Upper lobe of left lung (tissue), 4 donors: ENCODE measurements around the gene CHRNA5.

Experiments
- EP300 ChIP-seq, 4 donors: sonication (generic); formaldehyde crosslinking; IDR thresholded peaks; one replicate each; pipeline ENCODE4 v1.5.1; 2017; ENCODE audit warnings: antibody characterized with exemption in 4 of 4, control low read depth in 2 of 4
- POLR2A ChIP-seq, 4 donors: fragments of 450-650 bp; IDR thresholded peaks; one replicate each; pipeline ENCODE4 v1.5.1; 2016 to 2017; ENCODE audit warnings: antibody characterized with exemption in 4 of 4, mild to moderate bottlenecking in 2 of 4
- POLR2AphosphoS5 ChIP-seq, 2 donors: sonication (generic); formaldehyde crosslinking; IDR thresholded peaks; one replicate each; pipeline ENCODE4 v1.5.1; 2017; ENCODE audit warnings: antibody characterized with exemption in 2 of 2
- TF ChIP-seq, protein P1 (sequence below), 6 experiments: fragments of 450-650 bp in 4 of 6; fragments of 200-600 bp in 2 of 6; sonication (generic) in 2 of 6; IDR thresholded peaks; one replicate each; pipeline ENCODE4 v1.5.1; 2016 to 2019; ENCODE audit warnings: antibody characterized with exemption in 6 of 6

GRCh38 chr15:78642331-78642730, 77.0 kb downstream of the CHRNA5 start:
- TF ChIP-seq, protein P1, sequence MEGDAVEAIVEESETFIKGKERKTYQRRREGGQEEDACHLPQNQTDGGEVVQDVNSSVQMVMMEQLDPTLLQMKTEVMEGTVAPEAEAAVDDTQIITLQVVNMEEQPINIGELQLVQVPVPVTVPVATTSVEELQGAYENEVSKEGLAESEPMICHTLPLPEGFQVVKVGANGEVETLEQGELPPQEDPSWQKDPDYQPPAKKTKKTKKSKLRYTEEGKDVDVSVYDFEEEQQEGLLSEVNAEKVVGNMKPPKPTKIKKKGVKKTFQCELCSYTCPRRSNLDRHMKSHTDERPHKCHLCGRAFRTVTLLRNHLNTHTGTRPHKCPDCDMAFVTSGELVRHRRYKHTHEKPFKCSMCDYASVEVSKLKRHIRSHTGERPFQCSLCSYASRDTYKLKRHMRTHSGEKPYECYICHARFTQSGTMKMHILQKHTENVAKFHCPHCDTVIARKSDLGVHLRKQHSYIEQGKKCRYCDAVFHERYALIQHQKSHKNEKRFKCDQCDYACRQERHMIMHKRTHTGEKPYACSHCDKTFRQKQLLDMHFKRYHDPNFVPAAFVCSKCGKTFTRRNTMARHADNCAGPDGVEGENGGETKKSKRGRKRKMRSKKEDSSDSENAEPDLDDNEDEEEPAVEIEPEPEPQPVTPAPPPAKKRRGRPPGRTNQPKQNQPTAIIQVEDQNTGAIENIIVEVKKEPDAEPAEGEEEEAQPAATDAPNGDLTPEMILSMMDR (IDR thresholded peaks at IDR 0.05), result no peak
- no peak for TF ChIP-seq POLR2AphosphoS5 (IDR thresholded peaks at IDR 0.05)
- TF ChIP-seq EP300 (IDR thresholded peaks at IDR 0.05), result no peak
- TF ChIP-seq POLR2A (IDR thresholded peaks at IDR 0.05), result no peak
